Measurements from ENCODE around the gene HEATR3. TPM values are rescaled to one million over a fixed set of nuclear protein-coding genes. Genes with fewer than 3 reads are reported as not detected.

HEATR3 gene
- total and polyA plus RNA-seq, 2 donors (not counting 1 experiment from before 2014, with no cell fraction given) = 18.0 to 21.0 TPM

DNA sequence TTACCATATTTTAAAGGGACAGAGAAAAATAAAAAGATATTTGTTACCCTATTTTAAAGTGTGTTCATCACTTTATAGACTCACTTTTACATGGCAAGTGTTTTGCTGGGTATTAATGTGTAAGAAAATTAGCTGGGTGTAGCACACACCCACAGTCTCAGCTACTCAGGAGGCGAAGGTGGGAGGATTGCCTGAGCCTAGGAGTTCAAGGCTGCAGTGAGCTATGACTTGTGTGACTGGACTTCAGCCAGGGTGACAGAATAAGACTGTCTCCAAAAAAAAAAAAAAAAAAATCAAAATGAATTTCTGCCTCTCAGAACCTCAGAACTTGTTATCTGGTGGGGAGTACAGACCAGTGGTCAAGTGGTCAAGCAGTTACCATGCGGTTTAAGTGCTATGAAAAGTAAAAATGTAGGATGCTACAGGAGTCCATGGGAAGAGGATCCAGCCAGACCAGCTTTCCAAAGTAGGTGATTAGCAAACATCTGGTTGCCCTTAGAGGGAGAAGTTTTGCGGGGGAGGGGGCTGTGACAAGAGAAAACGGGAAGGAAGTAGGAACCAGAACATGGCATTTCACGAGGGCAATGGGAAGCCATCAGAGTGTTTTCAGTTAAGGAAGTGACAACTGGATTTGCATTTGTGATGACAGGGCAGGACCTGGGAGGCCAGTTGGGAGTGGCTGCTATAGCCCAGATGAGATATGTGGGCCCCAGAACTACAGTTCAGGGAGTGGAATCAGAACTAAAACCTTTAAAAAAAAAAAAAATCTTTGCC, 26.8 kb upstream of the HEATR3 start:
- no peak for TF ChIP-seq EZH2 (IDR thresholded peaks at IDR 0.05; ENCODE audit: borderline replicate concordance, insufficient read depth, low read depth, low read length, poor library complexity, severe bottlenecking)
- TF ChIP-seq, protein P1, sequence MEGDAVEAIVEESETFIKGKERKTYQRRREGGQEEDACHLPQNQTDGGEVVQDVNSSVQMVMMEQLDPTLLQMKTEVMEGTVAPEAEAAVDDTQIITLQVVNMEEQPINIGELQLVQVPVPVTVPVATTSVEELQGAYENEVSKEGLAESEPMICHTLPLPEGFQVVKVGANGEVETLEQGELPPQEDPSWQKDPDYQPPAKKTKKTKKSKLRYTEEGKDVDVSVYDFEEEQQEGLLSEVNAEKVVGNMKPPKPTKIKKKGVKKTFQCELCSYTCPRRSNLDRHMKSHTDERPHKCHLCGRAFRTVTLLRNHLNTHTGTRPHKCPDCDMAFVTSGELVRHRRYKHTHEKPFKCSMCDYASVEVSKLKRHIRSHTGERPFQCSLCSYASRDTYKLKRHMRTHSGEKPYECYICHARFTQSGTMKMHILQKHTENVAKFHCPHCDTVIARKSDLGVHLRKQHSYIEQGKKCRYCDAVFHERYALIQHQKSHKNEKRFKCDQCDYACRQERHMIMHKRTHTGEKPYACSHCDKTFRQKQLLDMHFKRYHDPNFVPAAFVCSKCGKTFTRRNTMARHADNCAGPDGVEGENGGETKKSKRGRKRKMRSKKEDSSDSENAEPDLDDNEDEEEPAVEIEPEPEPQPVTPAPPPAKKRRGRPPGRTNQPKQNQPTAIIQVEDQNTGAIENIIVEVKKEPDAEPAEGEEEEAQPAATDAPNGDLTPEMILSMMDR (IDR thresholded peaks at IDR 0.05) = no peak
- peaks cover 5 to 15% of the 10 kb centered on the region in 2 donors for H3K4me1 ChIP-seq (ENCODE audit: control insufficient read depth in 2 of 2, insufficient read depth in 2 of 2, low read length in 2 of 2)
- no peak for ATAC-seq (ENCODE audit: low read depth)
- H3K9me3 ChIP-seq (ENCODE audit: control extremely low read depth in 1 of 3, control insufficient read depth in 2 of 3, insufficient read depth in 1 of 3, low read length in 2 of 3) = no peaks in the 10 kb centered on the region
- WGBS (ENCODE audit: insufficient coverage) = 33% methylated on average over 4 of the region's 5 CpGs
- no peak overlapping the region for H3K4me2 ChIP-seq (replicated peaks; ENCODE audit: low read depth, low read length, poor library complexity, severe bottlenecking)
- Mint-ChIP-seq H3K4me3 (no peak overlapping the region), H3K27ac (peak overlapping the region; percentile 23), H3K27me3 (peaks cover 7% of the 10 kb centered on the region), H3K9me3 (ENCODE audit: insufficient read depth) (no peaks in the 10 kb centered on the region), H3K4me1 (peaks cover 14% of the 10 kb centered on the region)
- no peaks in the 10 kb centered on the region for H4K20me1 ChIP-seq (ENCODE audit: control insufficient read depth, insufficient read depth, low read length, poor library complexity, severe bottlenecking)
- no peak overlapping the region for H3K9ac ChIP-seq (ENCODE audit: low read length)
- no peaks in the 10 kb centered on the region for H3K27me3 ChIP-seq (replicated peaks in 1 of 4; ENCODE audit: control extremely low read depth in 1 of 4, control insufficient read depth in 3 of 4, insufficient read depth in 4 of 4, low read length in 3 of 4)
- intact Hi-C loops (cut with micrococcal nuclease) = no loop called here
- ChIA-PET CTCF (interaction anchor here (0.6 to 1.0 kb wide), 3 partner anchors 14 to 752 kb away, joined by 3 read pairs; partner anchors contain the start of gene CNEP1R1), POLR2A (no interaction called here)
- H3K27ac ChIP-seq (ENCODE audit: low read length in 2 of 2) = peak overlapping the region in 1 of 2 donors; percentile 60
- no peak overlapping the region for H3K4me3 ChIP-seq (ENCODE audit: control extremely low read depth in 1 of 5, extremely low read depth in 1 of 5, insufficient read depth in 1 of 5, low read depth in 2 of 5, low read length in 4 of 5)
- peaks cover 7 to 24% of the 10 kb centered on the region in 2 experiments for H3K36me3 ChIP-seq (replicated peaks in 1 of 2; ENCODE audit: control extremely low read depth in 1 of 2, control insufficient read depth in 1 of 2, extremely low read depth in 1 of 2, insufficient read depth in 2 of 2, low read length in 1 of 2)
- peak overlapping the region; percentile 21 for H2AFZ ChIP-seq (ENCODE audit: insufficient read depth, low read depth, low read length, poor library complexity, severe bottlenecking)
- peak; percentile 22 for DNase-seq
- H3K79me2 ChIP-seq (ENCODE audit: control insufficient read depth, insufficient read depth, low read length) = no peaks in the 10 kb centered on the region

DNA sequence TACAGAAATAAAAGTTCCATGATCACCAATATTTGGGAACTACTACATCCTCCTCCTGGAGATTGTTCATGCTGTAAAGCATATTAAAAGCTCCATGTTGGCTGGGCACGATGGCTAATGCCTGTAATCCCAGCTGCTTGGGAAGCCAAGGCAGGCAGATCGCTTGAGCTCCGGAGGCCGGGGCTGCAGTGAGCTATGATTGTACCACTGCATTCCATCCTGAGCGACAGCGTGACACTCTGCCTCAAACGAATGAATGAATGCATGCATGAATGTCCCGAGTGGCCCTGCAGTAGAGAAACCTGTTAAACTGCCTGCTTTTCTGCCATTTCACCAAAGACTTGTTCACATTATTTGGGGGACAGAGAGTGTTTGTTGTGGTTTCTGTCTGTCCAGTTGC, 25.8 kb upstream of the HEATR3 start:
- Mint-ChIP-seq H3K4me1 (peaks cover 14% of the 10 kb centered on the region), H3K4me3 (no peak overlapping the region), H3K27me3 (peaks cover 7% of the 10 kb centered on the region), H3K27ac (no peak overlapping the region), H3K9me3 (ENCODE audit: insufficient read depth) (no peaks in the 10 kb centered on the region)
- no peak overlapping the region for H3K4me3 ChIP-seq (ENCODE audit: control extremely low read depth in 1 of 5, extremely low read depth in 1 of 5, insufficient read depth in 1 of 5, low read depth in 2 of 5, low read length in 4 of 5)
- intact Hi-C loops (cut with micrococcal nuclease) = no loop called here
- no peaks in the 10 kb centered on the region for H3K79me2 ChIP-seq (ENCODE audit: control insufficient read depth, insufficient read depth, low read length)
- no peak overlapping the region for H3K4me2 ChIP-seq (replicated peaks; ENCODE audit: low read depth, low read length, poor library complexity, severe bottlenecking)
- H3K27me3 ChIP-seq (replicated peaks in 1 of 4; ENCODE audit: control extremely low read depth in 1 of 4, control insufficient read depth in 3 of 4, insufficient read depth in 4 of 4, low read length in 3 of 4) = no peaks in the 10 kb centered on the region
- ATAC-seq (ENCODE audit: low read depth) (no peak), DNase-seq (no peak)
- CTCF ChIA-PET = interaction anchor here (0.7 kb wide), 1 partner anchor 536 kb away, joined by 3 read pairs; no protein-coding TSS in a partner anchor
- no peak overlapping the region for H3K27ac ChIP-seq (ENCODE audit: low read length in 2 of 2)
- 91% methylated on average over 8 of the region's 8 CpGs for WGBS (ENCODE audit: insufficient coverage)
- POLR2A ChIA-PET = no interaction called here
- H2AFZ ChIP-seq (ENCODE audit: insufficient read depth, low read depth, low read length, poor library complexity, severe bottlenecking) = no peak overlapping the region
- no peaks in the 10 kb centered on the region for H3K9me3 ChIP-seq (ENCODE audit: control extremely low read depth in 1 of 3, control insufficient read depth in 2 of 3, insufficient read depth in 1 of 3, low read length in 2 of 3)
- no peak for TF ChIP-seq EZH2 (IDR thresholded peaks at IDR 0.05; ENCODE audit: borderline replicate concordance, insufficient read depth, low read depth, low read length, poor library complexity, severe bottlenecking)
- TF ChIP-seq, protein P1 (IDR thresholded peaks at IDR 0.05) = no peak
- no peak overlapping the region for H3K9ac ChIP-seq (ENCODE audit: low read length)
- H3K4me1 ChIP-seq (ENCODE audit: control insufficient read depth in 2 of 2, insufficient read depth in 2 of 2, low read length in 2 of 2) = peaks cover 5 to 15% of the 10 kb centered on the region in 2 donors
- peaks cover 5 to 19% of the 10 kb centered on the region in 2 experiments for H3K36me3 ChIP-seq (replicated peaks in 1 of 2; ENCODE audit: control extremely low read depth in 1 of 2, control insufficient read depth in 1 of 2, extremely low read depth in 1 of 2, insufficient read depth in 2 of 2, low read length in 1 of 2)
- H4K20me1 ChIP-seq (ENCODE audit: control insufficient read depth, insufficient read depth, low read length, poor library complexity, severe bottlenecking) = no peaks in the 10 kb centered on the region
